Activated CD4-positive, alpha-beta T cell treated with anti-CD3 and anti-CD28 coated beads, Interleukin-2, amount 50 U/mL, for 24 hours (primary cell): ENCODE data around the gene TOM1L1.
A peak's percentile ranks its signal among the peaks of the same experiment; 100 is the strongest.

Experiments used
- DNase-seq, 2 donors: peaks; one replicate each; pipeline ENCODE4 v3.0.0-alpha.2; 2020; ENCODE audit warnings: low read depth in 1 of 2, low spot score in 1 of 2

TOM1L1 gene

DNA sequence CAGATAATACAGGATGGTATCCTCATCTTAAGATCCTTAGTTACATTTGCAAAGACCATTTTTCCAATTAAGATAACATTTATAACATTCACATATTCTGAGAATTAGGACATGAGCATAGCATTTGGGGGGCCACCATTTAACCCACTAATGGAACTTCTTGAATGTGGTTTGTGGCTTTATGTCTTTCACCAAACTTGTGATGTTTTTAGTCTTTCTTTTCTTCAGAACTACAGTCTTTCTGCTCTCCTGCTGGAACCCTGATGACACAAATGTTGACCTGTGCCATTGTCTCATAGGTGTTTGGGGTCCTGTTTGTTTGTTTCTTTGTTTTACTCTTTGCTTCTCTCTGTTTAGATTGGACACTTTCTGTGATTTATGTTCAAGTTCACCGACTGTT is 44.6 kb downstream of the TOM1L1 start:
- DNase-seq, result no peak

DNA sequence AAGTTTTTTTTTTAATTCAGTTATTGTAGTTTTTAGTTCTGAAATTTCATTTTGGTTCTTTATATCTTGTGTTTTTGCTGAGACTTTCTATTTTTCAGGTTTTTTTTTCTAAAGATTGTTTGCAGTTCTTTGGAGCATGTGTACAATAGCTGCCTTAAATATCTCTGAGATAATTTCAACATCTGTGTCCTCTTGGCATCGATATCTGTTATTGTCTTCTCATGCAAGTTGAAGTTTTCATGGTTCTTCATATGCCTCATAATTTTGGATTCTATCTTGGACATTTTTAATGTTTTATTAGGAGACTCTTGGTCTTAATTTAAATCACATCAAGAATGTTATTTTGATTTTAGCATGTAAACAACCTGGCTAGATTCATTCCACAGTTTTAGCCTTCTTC is 45.0 kb downstream of the TOM1L1 start:
- no peak for DNase-seq

DNA sequence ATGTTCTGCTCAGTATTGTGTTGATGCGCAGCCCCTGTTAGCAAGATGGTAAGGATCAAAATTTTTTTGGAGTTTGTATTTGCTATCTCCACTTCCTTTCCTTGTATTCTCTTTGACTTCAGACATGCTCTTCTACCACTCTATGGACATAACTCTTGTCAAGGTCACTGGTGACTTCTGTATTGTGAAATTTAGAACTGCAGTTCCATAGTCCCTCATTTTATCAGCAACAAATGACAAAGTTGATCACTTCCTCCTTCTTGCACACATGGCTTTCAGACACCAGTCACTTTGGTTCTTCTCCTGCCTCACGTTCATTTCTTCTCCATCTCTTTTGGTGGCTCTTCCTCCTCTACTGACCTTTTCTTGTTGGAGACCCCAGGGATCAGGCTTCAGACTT is 46.7 kb downstream of the TOM1L1 start:
- no peak for DNase-seq

DNA sequence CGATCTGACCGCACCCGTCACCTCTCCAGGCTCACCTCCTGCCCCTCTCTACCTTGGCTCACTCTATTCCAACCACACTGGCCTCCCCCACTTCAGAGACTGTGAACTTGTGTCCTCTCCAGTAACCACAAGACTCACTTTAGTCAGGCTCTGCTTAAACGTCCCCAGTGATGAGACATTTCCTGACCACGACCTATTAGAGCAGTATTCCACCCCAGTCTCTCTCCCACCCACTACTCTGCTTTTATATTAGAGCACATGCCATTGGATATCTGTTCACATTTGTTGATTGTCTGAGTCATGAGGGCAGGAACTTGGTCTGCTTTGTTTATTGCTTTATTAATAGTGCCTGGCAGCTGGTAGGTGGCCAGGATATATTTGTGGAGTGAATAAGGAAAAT is 47.7 kb downstream of the TOM1L1 start:
- no peak for DNase-seq

DNA sequence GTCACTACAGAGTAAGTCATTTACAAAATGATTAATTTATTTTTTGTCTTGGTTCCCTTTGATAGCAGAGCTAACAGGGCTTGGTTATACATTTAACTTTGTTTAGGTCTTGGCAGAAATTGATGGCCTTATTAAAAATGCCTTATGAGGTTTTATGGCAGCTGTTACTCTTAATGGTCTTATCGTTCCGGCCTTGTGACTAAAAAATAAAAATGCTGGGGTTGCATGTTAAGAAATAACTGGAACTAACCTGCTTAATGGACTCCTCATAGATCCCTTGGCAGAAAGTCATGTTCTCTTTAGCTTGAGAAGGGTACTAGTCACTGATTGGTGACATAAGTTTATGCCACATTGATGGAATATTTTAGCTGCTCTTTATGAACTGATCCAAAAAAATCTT is 49.5 kb downstream of the TOM1L1 start:
- no peak for DNase-seq

DNA sequence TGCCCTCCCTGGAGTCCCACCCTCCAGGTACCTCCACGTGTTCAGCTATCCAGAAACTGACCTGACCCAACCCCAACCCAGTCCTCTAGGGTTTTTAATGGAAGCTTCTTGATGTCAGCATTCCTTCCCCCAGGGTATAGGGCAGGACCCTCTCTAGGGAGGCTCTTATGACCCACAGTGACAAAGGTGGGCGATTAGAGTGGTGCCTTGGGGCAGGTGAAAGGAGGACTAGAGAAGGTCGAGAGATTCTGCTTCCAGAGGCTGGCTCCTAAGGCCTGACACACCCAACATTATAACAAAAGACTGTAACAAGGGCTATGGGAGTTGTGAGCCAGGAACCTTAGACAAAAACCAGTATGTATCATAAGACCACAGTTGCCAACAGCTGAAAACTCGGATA is 50.6 kb downstream of the TOM1L1 start:
- DNase-seq, result no peak

DNA sequence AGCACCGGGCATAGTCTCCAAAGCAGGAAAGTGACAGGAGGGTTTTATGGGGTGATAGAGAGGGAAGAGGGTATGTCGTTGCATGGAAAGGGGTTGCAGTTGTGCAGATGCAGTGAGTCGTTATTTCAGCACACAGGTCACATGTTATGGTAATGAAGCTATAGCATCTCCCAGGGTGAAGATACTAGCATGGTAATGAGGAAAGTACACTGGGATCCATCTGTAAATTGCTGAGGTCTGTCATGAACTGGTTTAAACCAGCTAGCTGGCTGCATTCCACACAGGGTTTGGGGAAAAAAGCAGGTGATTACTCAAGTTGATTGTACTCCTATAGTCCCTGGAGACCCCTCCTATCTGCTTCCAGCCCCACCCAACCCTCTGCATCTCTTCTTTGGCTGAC is 56.1 kb downstream of the TOM1L1 start:
- DNase-seq, result no peak

DNA sequence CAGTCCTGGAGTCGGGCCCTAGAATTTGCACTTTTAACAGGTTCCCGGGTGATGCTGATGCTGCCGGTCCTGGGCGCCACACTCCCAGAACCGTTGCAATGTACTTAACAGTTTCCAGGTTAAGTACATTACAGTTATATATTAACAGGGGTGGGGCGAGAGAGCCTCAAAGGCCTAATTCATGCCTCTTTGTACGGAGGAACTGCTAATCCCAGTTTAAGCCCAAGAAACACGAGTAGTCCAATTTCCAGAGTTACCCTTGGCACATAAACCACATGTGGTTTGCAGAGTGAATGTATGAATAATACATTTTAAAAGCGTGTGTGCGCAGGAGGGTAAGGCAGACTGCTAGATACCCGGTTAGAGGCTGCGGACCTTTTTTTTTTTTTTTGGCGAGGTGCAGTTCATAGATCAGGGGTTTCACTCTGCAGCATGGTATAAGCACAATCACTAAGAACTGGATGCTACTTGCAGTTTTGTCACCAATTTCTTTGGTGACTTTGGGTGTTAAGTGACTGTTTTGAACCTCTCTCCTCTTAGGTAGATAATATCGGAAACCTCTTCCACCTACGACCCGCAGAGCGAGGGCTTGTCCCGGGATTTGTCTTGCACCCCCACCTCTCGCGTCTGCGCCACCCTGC is 67.1 kb downstream of the TOM1L1 start:
- DNase-seq, result peak in 1 of 2 donors; percentile 21

DNA sequence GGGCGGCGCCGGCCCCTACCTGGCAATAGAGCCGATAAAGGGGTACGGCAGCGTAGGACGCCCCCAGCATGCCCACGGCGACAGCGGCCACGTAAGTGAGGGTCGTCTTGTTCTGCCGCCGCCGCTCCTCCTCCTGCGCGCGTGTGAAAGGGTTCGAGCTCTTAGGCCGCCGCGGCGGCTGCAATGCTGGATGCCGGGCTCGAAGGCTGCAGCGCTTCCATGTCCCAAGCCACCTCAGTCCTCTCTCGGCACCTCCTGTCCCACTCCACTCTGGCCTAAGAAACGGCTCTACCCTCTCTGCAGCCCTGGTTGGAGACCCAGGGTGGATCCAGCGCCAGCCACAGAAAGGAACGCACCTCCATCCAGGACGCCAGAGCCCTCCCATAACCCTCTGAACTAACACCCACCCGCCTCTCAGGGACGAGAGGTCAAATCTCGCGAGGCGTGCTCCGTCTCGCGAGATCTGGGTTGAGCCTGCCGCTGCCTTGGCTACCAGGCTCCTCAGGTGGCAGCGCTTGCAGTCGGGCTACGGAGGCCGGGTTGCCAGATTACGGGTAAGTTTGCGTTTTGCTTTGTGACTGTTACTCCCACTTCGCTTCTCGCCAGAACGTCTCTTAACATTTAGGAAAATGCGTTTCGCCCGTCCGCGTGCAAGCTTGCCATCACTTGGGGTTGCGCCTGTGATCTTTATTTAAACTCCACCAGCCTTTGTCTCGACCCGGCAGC is 67.8 kb downstream of the TOM1L1 start, which contains the start of the genes COX11 and STXBP4:
TSS of gene COX11 (minus strand) at position 393 of the 726 bp plus-strand sequence. CDS start at position 385, 8 bp downstream.
TSS of gene STXBP4 (plus strand) at position 504 of the 726 bp plus-strand sequence. CDS start 17,455 bp downstream, outside the sequence.
- peak; percentile 85 to 92 for DNase-seq

DNA sequence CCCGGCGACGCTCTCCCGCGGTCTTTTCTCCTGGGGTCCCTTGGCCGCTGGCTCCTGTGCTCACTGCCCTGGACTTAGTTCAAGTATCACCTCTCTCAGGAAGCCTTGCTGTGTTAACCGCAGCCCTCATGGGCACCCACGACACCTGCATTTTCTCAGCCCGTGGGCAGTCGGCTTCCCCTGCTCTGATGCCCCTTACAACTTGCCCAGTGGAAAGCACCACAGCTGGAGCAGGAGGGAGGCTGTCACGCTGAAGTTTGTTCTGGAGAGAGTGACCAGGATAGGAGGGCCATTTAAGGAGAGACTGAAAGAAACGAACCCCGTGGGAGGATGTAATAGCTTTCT is 68.3 kb downstream of the TOM1L1 start:
- peak in 1 of 2 donors; percentile 9 for DNase-seq

DNA sequence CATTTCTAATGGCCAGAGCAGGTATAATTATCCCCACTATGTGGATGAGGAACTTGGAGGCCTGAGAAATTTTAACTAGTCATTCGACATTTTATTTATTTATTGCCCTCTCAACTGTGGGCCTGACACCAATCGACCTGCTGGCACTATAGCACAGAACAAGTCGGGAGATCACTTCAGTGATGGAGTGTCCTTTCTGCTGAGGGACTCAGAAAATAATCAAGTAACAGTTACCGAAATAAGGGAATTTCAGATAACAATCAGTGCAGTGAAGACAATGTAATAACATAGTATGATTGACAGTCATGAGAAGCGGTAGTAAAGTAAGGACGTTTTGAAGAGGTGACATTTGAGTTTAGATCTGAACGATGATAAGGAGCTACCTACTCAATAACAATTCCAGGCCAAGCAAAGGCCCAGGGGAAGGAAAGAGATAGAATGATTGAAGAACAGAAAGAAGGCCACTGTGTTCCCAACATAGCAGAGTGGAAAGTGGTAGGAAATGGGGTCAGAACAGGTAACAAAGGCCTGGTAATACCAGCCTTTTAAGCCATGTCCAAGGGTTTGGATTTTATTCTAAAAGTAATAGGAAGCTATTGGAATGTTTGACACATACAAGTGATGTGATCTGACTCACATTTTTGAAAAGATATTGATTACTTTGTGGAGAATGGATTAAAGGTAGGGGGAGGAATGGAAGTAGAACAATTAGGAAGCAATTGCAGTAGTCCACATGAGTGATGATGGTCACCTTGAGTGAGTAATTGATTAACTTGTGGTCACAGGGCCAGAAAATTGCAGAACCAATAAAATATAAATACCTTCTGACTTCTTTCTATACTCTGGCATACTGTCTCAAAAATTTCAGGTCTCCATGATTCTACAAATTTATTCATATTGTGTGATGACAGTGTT is 69.3 kb downstream of the TOM1L1 start:
- no peak for DNase-seq

DNA sequence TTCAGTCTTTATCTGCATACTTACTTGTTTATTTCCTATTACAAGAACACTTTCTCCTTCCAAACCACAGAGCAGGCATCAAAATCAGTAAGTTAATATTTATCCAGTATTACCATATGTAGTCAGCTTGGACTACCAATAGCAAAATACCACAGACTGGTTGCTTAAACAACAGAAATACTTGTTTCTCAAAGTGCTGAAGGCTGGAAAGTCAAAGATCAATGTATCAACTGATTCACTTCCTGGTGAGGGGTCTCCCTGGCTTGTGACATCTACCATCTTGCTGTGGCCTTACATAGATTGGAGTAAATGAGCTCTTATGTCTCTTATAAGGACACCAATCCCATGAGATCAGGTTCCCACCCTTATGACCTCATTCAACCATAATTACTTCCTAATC is 70.5 kb downstream of the TOM1L1 start:
- DNase-seq, result no peak

DNA sequence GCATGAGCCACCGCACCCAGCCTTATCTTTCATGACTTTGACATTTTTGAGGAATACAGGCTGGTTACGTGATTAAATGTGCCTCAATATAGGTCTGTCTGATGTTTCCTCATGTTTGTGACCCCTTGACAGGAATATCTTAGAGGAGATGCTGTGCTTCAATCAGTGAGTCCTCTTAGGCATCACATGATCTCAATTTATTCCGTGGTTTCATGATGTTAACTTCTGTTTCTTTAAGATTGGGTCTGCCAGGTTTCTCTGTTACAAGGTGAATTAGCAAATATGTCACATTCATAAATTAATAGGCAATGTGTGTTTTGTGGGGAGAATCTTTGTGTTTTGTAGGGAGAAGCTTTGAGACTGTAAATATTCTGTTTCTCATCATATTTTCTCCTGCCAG is 71.2 kb downstream of the TOM1L1 start:
- DNase-seq, result no peak

DNA sequence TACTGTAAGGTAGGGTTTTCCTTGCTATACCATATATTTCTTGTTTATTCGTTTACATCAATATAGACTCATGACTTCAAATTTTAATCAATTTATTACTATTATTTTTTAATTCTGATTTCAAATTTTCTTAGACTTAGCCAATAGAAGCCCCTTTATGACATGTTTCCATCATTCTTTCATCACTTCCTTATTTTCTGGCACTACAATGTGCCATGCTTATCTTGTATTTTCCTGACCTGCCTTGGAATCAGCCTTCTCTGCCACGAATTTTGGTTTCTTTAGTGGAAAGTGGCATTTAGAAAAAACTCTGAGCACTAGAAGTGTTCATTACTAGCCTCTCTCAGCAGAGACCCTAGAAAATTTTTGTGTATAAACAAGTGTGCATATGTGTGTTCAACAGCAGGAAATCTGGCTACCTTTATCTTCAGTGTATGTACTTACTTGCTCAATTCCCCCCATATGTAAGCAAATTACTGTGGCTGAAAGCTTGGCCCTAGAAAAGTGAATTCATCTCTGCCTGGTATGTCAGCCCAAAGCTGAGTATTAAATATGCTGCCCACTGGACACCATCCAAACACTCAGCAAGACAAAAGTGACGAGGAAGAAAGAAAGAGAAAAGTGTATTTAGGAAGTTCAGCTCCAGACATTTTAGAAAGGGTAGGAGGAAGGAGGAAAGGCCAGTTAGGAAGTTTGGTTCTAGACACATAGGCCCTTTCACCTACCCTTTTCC is 71.9 kb downstream of the TOM1L1 start:
- no peak for DNase-seq

DNA sequence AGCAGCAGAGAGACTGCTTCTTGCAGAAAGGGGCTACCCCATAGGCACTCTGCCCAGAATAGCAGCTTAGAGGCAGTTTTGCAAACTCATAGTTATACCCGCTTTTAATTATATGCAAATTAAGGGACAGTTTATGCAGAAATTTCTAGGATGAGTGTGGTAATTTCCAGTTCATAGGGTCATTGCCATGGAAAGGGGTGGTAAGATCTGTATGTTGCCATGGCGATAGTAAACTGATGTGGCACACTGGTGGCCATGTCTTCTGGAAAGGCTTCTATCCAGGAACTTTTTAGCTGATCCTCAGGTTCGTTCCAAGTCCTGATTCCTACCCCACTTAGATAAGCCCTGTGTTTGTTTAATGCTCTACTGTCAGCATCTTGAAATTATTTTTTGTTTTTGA is 74.1 kb downstream of the TOM1L1 start:
- DNase-seq, result no peak

DNA sequence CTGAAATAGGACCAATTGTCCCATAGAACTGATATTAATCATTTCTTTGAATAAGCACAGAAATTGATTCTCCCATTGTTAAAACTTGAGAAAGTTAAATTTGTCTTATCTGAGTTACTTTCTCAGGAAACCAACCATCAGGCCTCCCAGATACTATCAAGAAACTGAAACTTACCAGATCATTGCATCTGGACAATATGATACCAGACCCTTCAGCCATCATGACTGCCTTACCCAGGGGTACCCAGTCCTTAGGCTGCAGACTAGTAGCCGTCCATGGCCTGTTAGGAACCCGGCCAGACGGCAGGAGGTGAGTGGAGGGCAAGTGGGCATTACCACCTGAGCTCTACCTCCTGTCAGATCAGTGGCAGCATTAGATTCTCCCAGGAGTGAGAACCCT is 75.7 kb downstream of the TOM1L1 start:
- no peak for DNase-seq

DNA sequence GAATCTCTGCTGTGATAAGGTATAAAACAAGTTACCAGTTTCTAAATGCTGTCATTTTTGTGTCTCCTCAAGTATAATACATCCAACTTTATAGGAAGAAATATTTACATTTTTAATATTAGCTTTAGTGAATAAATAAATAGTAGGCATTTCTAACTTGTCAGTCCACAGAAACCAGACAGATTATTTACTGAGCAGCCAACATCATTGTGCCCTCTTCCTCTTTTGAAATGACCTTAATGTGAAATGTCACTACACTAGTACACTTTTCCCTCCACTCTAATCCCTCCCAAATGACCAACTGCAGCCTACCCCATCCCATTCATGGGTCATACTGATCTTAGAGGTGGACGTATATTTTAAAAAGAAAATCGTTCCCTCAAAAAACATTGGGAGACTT is 77.1 kb downstream of the TOM1L1 start:
- DNase-seq, result no peak

DNA sequence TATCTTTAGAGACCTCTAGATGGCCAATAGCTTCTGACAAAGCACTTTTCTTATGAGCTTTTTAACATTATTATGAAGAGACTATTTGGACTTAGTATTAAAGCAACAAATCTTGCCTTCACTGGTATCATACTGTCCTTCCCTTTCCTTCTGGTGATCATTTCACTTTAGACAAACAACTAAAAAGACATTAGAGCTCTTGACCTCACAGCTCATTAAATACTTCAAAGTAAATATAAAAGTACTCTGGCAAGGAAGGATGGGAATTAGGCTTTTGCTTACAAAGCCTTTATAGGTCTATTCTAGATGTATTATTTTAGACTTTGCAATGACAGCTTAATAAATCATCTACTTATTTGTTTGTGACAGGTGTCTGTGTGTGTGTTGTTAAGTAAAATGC is 79.0 kb downstream of the TOM1L1 start:
- no peak for DNase-seq

DNA sequence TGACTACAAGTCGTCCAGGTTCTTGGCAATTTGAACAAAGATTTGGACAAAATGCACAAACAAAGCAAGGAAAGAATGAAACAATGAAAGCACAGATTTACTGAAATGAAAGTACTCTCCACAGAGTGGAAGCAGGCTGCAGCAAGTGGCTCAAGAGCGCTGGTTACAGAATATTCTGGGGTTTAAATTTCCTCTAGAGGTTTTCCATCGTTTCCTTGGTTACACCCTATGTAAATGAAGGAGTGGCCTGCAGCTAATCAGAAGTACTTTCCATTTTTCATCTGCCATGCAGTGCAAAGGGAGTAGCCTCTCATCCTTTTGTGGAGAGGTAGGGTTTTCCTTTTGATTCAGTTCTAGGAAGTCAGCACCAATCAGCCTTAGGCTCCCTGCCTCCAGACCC is 79.7 kb downstream of the TOM1L1 start:
- DNase-seq, result no peak

DNA sequence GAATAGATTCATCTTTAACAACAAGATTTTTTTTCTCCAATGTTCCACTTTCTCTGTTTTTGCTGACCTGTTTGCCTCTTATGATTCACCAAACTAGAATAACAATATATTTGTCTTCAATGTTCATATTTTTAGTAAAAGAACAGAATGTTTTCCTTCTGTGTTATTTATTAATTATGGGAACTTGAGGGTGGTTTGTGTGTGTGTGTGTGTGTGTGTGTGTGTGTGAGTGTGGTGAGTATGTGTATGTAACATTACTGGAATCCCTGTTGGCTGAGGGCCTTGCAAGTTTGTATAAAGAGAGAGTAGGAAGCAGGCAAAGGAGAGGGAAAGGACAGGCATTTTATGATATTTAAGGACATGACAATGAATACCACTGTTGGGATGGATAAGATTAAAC is 81.7 kb downstream of the TOM1L1 start:
- DNase-seq, result no peak

DNA sequence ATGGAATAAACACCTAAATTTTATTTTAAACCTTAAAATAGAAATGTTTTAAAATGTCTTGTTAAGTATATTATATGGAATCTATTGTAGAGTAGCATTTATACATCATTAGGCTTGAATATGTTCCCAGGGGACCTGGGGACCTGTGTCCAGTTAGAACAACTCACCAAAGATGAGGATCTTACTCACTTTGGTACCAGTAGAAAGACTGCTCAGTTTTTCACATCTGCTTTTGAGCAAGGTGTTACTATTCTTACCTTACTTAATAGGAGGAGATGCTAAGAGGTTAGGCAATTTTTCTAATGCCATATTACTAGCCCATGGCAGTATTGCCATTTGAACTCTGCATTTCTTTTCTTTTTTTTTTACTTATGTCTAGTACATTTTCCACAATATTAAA is 82.6 kb downstream of the TOM1L1 start:
- no peak for DNase-seq
